ENCODE measurements around the gene HSFX2. TPM values are rescaled to one million over a fixed set of nuclear protein-coding genes. Genes with fewer than 3 reads are reported as not detected.
"Not testable (repeated sequence)": the region's sequence is repeated elsewhere in the genome, so short reads cannot be mapped to it uniquely, and the experiment has no call there.

HSFX2 gene
- polyA plus RNA-seq, 3 donors: 0.18 to 0.56 (median 0.37) TPM

DNA sequence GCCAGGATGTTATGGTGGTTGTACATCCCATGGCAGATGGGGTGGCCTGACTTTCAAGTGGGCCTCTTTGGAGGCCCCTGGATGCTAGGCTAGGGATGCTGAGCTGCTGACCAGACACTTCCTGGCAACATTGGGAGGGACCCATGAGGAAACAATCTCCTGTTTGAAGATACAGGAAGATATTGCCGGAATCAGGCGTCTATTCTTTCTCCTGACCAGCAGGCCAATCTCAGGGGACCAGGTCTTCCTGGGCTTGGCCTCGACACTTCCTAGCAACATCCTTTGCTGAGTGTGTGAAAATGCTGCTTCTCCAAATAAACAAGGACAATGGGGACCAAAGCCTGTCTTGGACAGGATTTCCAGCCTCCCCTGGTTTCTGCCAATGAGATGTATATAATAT is 47.3 kb downstream of the HSFX2 start:
- H3K27ac ChIP-seq (ENCODE audit: low read depth, low read length): not testable (repeated sequence)
- WGBS, 3 donors: 86% methylated on average over 1 of the region's 3 CpGs; no CpG with 5 or more reads in 2 of the 3 donors

DNA sequence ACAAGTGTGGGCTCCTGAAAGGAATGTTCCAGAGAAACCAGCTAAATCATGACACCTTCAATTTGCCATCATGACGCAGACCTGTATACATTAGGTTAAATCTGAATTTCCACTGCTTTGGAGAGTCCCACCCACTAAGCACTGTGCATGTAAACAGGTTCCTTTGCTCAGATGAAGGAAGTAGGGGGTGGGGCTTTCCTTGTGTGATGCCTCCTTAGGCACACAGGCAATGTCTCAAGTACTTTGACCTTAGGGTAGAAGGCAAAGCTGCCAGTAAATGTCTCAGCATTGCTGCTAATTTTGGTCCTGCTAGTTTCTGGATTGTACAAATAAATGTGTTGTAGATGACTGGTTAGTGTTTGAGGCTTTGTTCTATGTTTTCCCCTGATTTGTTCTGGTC is 48.2 kb downstream of the HSFX2 start:
- not testable (repeated sequence) for H3K27ac ChIP-seq (ENCODE audit: low read depth, low read length)
- WGBS, 3 donors: 84 to 100% (median 94%) methylated on average over 1 of the region's 1 CpG

DNA sequence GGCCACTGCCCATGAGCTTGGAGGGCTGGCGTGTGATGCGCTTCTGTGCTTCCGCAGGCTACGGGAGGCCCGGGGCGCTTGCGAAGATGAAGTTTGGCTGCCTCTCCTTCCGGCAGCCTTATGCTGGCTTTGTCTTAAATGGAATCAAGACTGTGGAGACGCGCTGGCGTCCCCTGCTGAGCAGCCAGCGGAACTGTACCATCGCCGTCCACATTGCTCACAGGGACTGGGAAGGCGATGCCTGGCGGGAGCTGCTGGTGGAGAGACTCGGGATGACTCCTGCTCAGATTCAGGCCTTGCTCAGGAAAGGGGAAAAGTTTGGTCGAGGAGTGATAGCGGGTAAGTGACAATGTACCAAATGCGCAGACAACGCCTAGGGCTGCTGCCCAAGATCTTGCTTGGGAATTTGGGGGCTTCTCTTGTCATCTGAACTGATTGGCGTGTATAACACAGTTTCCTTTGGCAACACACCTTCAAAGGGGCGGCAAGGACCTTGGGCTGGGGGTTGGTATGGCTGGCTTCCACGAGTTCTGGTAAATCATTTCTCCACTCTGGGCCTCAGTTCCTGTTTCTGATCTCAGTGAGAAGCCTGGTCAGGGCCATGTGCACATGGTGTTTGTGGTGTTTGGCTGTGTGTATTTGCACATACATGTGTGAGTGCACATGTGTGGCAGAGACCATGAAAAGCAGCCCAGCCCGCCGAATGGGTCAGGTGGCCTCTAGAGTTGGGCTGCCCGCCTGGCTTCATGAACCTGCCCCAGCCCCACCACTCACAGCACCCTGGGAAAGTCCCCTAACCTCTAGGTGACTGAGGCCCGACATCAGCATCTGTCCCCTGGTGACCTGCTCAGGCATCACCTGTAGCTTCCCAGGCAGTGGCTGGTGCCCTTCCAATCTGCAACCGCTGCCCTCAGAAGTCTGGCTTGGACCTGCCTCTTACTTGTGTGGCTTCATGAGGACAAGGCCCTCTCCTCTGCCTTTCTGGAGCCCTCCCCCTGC is 49.3 kb downstream of the HSFX2 start:
- H3K27ac ChIP-seq (ENCODE audit: low read depth, low read length): not testable (repeated sequence)
- 76 to 83% (median 83%) methylated on average over 6 to 18 of the region's 29 CpGs for WGBS, 3 donors

Other genes with a start within 250 kb of the HSFX2 start
- gene IDS, start 90.0 kb downstream of the HSFX2 start, polyA plus RNA-seq: 10 to 100 TPM; 19.1 to 42.4 (median 35.7) TPM
- 10 to 100 TPM; 14.2 to 18.2 (median 15.0) TPM for gene EOLA1, start 54.3 kb downstream of the HSFX2 start, polyA plus RNA-seq
- not detected for gene HSFX3, start 45.4 kb downstream of the HSFX2 start, polyA plus RNA-seq
- not detected for gene MAGEA9B, start 7.9 kb downstream of the HSFX2 start, polyA plus RNA-seq
- gene TMEM185A, start 36.5 kb upstream of the HSFX2 start, polyA plus RNA-seq: 10 to 100 TPM in 2 of 3 donors, 1 to 10 TPM in 1; 6.5 to 13.2 (median 11.7) TPM
- gene MAGEA11, start 116.7 kb upstream of the HSFX2 start, polyA plus RNA-seq: not detected
- gene HSFX1, start 178.8 kb upstream of the HSFX2 start, polyA plus RNA-seq: under 1 TPM in 2 of 3 donors, not detected in 1; 0.29 to 0.31 TPM
- not detected for gene MAGEA9, start 186.6 kb upstream of the HSFX2 start, polyA plus RNA-seq

Measured in adipose tissue (tissue), 3 donors.